ENCODE results near the gene CNTNAP2. TPM values are rescaled to one million over a fixed set of nuclear protein-coding genes. Genes with fewer than 3 reads are reported as not detected.

The CNTNAP2 gene
- total RNA-seq, 2 experiments from 2014 or later = not detected

- POLR2A ChIA-PET = no interaction called here
- no peaks in the 10 kb centered on the region for H3K4me1 ChIP-seq (ENCODE audit: insufficient read depth, low read length)
- H3K4me3 ChIP-seq (ENCODE audit: low read length) = no peak overlapping the region
- H3K27me3 ChIP-seq (ENCODE audit: control insufficient read depth in 1 of 2, insufficient read depth in 2 of 2, low read length in 2 of 2) = no peaks in the 10 kb centered on the region
- ATAC-seq (ENCODE audit: poor library complexity) (no peak), DNase-seq (no peak)
- H3K36me3 Mint-ChIP-seq (ENCODE audit: low read depth) = no peaks in the 10 kb centered on the region
- CTCF ChIA-PET = no interaction called here
- no peaks in the 10 kb centered on the region for H3K4me1 Mint-ChIP-seq (ENCODE audit: low read depth)
- no peaks in the 10 kb centered on the region for H3K9me3 ChIP-seq (ENCODE audit: control insufficient read depth in 1 of 2, insufficient read depth in 1 of 2, low read length in 2 of 2)
- no peak overlapping the region for H3K27ac Mint-ChIP-seq
- peaks cover 4% of the 10 kb centered on the region for H3K27me3 Mint-ChIP-seq
- no peaks in the 10 kb centered on the region for H3K9me3 Mint-ChIP-seq
- H3K4me3 Mint-ChIP-seq = no peak overlapping the region
- intact Hi-C loops (cut with DNase I, micrococcal nuclease) = no loop called here
- no peak overlapping the region for H3K27ac ChIP-seq (ENCODE audit: low read depth in 1 of 2, low read length in 2 of 2)
- no peaks in the 10 kb centered on the region for H3K36me3 ChIP-seq (ENCODE audit: insufficient read depth, low read length)
- TF ChIP-seq, protein P1, sequence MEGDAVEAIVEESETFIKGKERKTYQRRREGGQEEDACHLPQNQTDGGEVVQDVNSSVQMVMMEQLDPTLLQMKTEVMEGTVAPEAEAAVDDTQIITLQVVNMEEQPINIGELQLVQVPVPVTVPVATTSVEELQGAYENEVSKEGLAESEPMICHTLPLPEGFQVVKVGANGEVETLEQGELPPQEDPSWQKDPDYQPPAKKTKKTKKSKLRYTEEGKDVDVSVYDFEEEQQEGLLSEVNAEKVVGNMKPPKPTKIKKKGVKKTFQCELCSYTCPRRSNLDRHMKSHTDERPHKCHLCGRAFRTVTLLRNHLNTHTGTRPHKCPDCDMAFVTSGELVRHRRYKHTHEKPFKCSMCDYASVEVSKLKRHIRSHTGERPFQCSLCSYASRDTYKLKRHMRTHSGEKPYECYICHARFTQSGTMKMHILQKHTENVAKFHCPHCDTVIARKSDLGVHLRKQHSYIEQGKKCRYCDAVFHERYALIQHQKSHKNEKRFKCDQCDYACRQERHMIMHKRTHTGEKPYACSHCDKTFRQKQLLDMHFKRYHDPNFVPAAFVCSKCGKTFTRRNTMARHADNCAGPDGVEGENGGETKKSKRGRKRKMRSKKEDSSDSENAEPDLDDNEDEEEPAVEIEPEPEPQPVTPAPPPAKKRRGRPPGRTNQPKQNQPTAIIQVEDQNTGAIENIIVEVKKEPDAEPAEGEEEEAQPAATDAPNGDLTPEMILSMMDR (IDR thresholded peaks at IDR 0.05) = no peak
Observed at GRCh38 chr7:148437043-148437442, 2320.4 kb downstream of the CNTNAP2 start.

- H3K9me3 ChIP-seq (ENCODE audit: control insufficient read depth in 1 of 2, insufficient read depth in 1 of 2, low read length in 2 of 2) = peaks cover 0 to 16% of the 10 kb centered on the region in 2 experiments
- intact Hi-C loops (cut with DNase I, micrococcal nuclease) = no loop called here
- H3K27ac Mint-ChIP-seq = no peak overlapping the region
- H3K4me3 ChIP-seq (ENCODE audit: low read length) = no peak overlapping the region
- H3K4me3 Mint-ChIP-seq = no peak overlapping the region
- no peaks in the 10 kb centered on the region for H3K4me1 Mint-ChIP-seq (ENCODE audit: low read depth)
- no peaks in the 10 kb centered on the region for H3K27me3 ChIP-seq (ENCODE audit: control insufficient read depth in 1 of 2, insufficient read depth in 2 of 2, low read length in 2 of 2)
- H3K4me1 ChIP-seq (ENCODE audit: insufficient read depth, low read length) = no peaks in the 10 kb centered on the region
- no peak overlapping the region for H3K27ac ChIP-seq (ENCODE audit: low read depth in 1 of 2, low read length in 2 of 2)
- TF ChIP-seq, protein P1 (IDR thresholded peaks at IDR 0.05) = no peak
- DNase-seq = no peak
- ATAC-seq (ENCODE audit: poor library complexity) = no peak
- POLR2A ChIA-PET = no interaction called here
- CTCF ChIA-PET = no interaction called here
- no peaks in the 10 kb centered on the region for H3K9me3 Mint-ChIP-seq
- H3K36me3 Mint-ChIP-seq (ENCODE audit: low read depth) = no peaks in the 10 kb centered on the region
- no peaks in the 10 kb centered on the region for H3K36me3 ChIP-seq (ENCODE audit: insufficient read depth, low read length)
- H3K27me3 Mint-ChIP-seq = peaks cover 4% of the 10 kb centered on the region
Observed at GRCh38 chr7:148442141-148442655, 2325.6 kb downstream of the CNTNAP2 start.

DNA sequence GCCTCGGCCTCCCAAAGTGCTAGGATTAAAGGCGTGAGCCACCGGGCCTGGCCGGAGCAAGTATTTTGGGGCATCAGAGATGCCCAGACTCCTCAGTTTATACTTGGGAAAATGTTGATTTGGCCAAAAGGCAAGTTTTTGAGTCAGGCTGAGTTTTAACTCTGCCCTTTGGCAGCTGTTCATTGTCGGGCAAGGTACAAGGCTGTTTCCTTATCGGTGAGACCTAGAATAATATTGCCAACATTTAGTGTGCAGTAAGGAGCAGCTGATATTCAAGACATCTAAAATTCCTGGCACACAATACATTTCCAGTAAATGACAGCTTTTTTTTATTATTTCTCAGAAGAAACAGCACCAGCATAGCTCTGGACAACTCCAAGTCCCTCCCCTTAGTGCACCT, 2326.3 kb downstream of the CNTNAP2 start:
- H3K36me3 ChIP-seq (ENCODE audit: insufficient read depth, low read length) = no peaks in the 10 kb centered on the region
- no peaks in the 10 kb centered on the region for H3K9me3 Mint-ChIP-seq
- ATAC-seq (ENCODE audit: poor library complexity) (no peak), DNase-seq (no peak)
- no peak overlapping the region for H3K4me3 ChIP-seq (ENCODE audit: low read length)
- H3K9me3 ChIP-seq (ENCODE audit: control insufficient read depth in 1 of 2, insufficient read depth in 1 of 2, low read length in 2 of 2) = peaks cover 0 to 16% of the 10 kb centered on the region in 2 experiments
- TF ChIP-seq, protein P1 (IDR thresholded peaks at IDR 0.05) = no peak
- H3K4me3 Mint-ChIP-seq = no peak overlapping the region
- POLR2A ChIA-PET = no interaction called here
- no peaks in the 10 kb centered on the region for H3K36me3 Mint-ChIP-seq (ENCODE audit: low read depth)
- H3K27ac ChIP-seq (ENCODE audit: low read depth in 1 of 2, low read length in 2 of 2) = no peak overlapping the region
- H3K4me1 Mint-ChIP-seq (ENCODE audit: low read depth) = no peaks in the 10 kb centered on the region
- CTCF ChIA-PET = no interaction called here
- no peak overlapping the region for H3K27ac Mint-ChIP-seq
- no peaks in the 10 kb centered on the region for H3K27me3 ChIP-seq (ENCODE audit: control insufficient read depth in 1 of 2, insufficient read depth in 2 of 2, low read length in 2 of 2)
- no peaks in the 10 kb centered on the region for H3K4me1 ChIP-seq (ENCODE audit: insufficient read depth, low read length)
- intact Hi-C loops (cut with DNase I, micrococcal nuclease) = no loop called here
- peaks cover 4% of the 10 kb centered on the region for H3K27me3 Mint-ChIP-seq

Measured in CD4-positive, alpha-beta T cell (primary cell).